Right cardiac atrium (tissue), 5 donors: Measurements from ENCODE around the gene LRRK1. TPM values are rescaled to one million over a fixed set of nuclear protein-coding genes. Genes with fewer than 3 reads are reported as not detected.
A peak's percentile ranks its signal among the peaks of the same experiment; 100 is the strongest.

ENCODE experiments used
- ATAC-seq, 2 donors: fragments of 200-7000 bp; cut with Tn5 transposase; one replicate each; pipeline versions ENCODE4 v1.8.0 to v1.9.1; 2020; ENCODE audit warnings: moderate library complexity in 2 of 2, mild to moderate bottlenecking in 1 of 2
- DNase-seq, 3 donors: peaks; one replicate each; pipeline ENCODE4 v3.0.0-alpha.2; 2020
- H3K27ac ChIP-seq: one replicate; pipeline ENCODE4 v1.5.1; 2013; ENCODE audit warnings: mild to moderate bottlenecking, low read length, control low read depth, moderate library complexity
- H3K27me3 ChIP-seq: one replicate; pipeline ENCODE4 v1.6.1; 2013; ENCODE audit not compliant: control insufficient read depth, insufficient read depth
- H3K4me1 ChIP-seq: one replicate; pipeline ENCODE4 v1.6.1; 2013; ENCODE audit warnings: low read length; ENCODE audit not compliant: control insufficient read depth, insufficient read depth
- H3K4me3 ChIP-seq: one replicate; pipeline ENCODE4 v1.5.1; 2013; ENCODE audit warnings: low read length, control low read depth
- H3K9me3 ChIP-seq: one replicate; pipeline ENCODE4 v1.6.1; 2013; ENCODE audit warnings: low read length; ENCODE audit not compliant: control insufficient read depth
- WGBS: extraction: QIAGEN DNeasy Blood & Tissue Kit; methylation state at CpG from one replicate; pipeline ENCODE4 v1.1.7; 2013; 5-methylcytosine and 5-hydroxymethylcytosine counted together
- intact Hi-C, 4 donors: fragments of 100-400 bp; cut with DNase I; formaldehyde crosslinking; loops; one replicate each; pipeline versions ENCODE4 v1.11.0 to v1.14.0; 2022 to 2023
- polyA plus RNA-seq: library from polyadenylated mRNA; stranded (reverse); fragments of 200-250 nt; gene quantifications from one replicate; pipeline ENCODE4 v1.2.3, GENCODE V29; 2013
- total RNA-seq, 4 donors: library from RNA; stranded (reverse); fragmentation: NEBNext Ultra II Directional; extraction: Animal tissue kit (Norgen Biotek cat#: 25700); gene quantifications; one replicate each; pipeline ENCODE4 v1.2.1, GENCODE V29; 2021
- donor health status: healthy with polysubstance abuse.
- donor health status: DM: no; HTN: yes; CAD: no.
- donor health status: DM: no; HTN: no; CAD: no.
- donor health status: DM: no; HTN: yes; CAD: no; lungs with severe emphysema.
- donor health status: DM: yes; HTN: yes; CAD: no.

Gene LRRK1
- total and polyA plus RNA-seq, 5 donors, result 2.9 to 7.6 (median 5.1) TPM

GRCh38 chr15:101053261-101053660 is 134.1 kb downstream of the LRRK1 start:
- peak in 1 of 2 donors; percentile 10 for ATAC-seq
- 89% methylated on average over 34 of the region's 34 CpGs for WGBS
- H3K27me3 ChIP-seq, result no peaks in the 10 kb centered on the region

GRCh38 chr15:101054116-101054515 is 135.0 kb downstream of the LRRK1 start:
- Histone ChIP-seq H3K9me3 (no peaks in the 10 kb centered on the region), H3K27ac (no peak overlapping the region), H3K4me3 (no peak overlapping the region), H3K4me1 (no peaks in the 10 kb centered on the region), H3K27me3 (no peaks in the 10 kb centered on the region)
- intact Hi-C loops, result no loop called here
- 90% methylated on average over 9 of the region's 9 CpGs for WGBS
- ATAC-seq (no peak), DNase-seq (no peak)

More at GRCh38 chr15:101053261-101053660, 134.1 kb downstream of the LRRK1 start:
- Histone ChIP-seq H3K9me3 (no peaks in the 10 kb centered on the region), H3K27ac (no peak overlapping the region), H3K4me3 (no peak overlapping the region), H3K4me1 (no peaks in the 10 kb centered on the region)
- no peak for DNase-seq
- intact Hi-C loops, result no loop called here

GRCh38 chr15:101054991-101055390 is 135.8 kb downstream of the LRRK1 start:
- Histone ChIP-seq H3K27me3 (no peaks in the 10 kb centered on the region), H3K27ac (no peak overlapping the region), H3K4me3 (no peak overlapping the region), H3K9me3 (no peaks in the 10 kb centered on the region), H3K4me1 (no peaks in the 10 kb centered on the region)
- WGBS, result 95% methylated on average over 12 of the region's 12 CpGs
- ATAC-seq (no peak), DNase-seq (no peak)
- intact Hi-C loops, result no loop called here

- Histone ChIP-seq H3K4me3 (no peak overlapping the region), H3K9me3 (no peaks in the 10 kb centered on the region), H3K27ac (no peak overlapping the region), H3K27me3 (no peaks in the 10 kb centered on the region), H3K4me1 (no peaks in the 10 kb centered on the region)
- WGBS, result 92% methylated on average over 2 of the region's 2 CpGs
- DNase-seq (no peak), ATAC-seq (no peak)
- intact Hi-C loops, result no loop called here
Measured at GRCh38 chr15:101055411-101055810, 136.3 kb downstream of the LRRK1 start.

- no peak overlapping the region for H3K4me3 ChIP-seq
- intact Hi-C loops, result no loop called here
- 86% methylated on average over 15 of the region's 15 CpGs for WGBS
- no peaks in the 10 kb centered on the region for H3K27me3 ChIP-seq
- H3K9me3 ChIP-seq, result no peaks in the 10 kb centered on the region
- ATAC-seq, result no peak
- no peak overlapping the region for H3K27ac ChIP-seq
- no peaks in the 10 kb centered on the region for H3K4me1 ChIP-seq
- DNase-seq, result no peak
Measured at GRCh38 chr15:101056366-101057334, 137.5 kb downstream of the LRRK1 start.

GRCh38 chr15:101057841-101058407 is 138.8 kb downstream of the LRRK1 start:
- 88% methylated on average over 14 of the region's 14 CpGs for WGBS
- Histone ChIP-seq H3K4me3 (no peak overlapping the region), H3K27me3 (no peaks in the 10 kb centered on the region), H3K9me3 (no peaks in the 10 kb centered on the region), H3K4me1 (no peaks in the 10 kb centered on the region), H3K27ac (no peak overlapping the region)
- intact Hi-C loops, result no loop called here
- ATAC-seq, result no peak
- no peak for DNase-seq

GRCh38 chr15:101058735-101059134 is 139.6 kb downstream of the LRRK1 start:
- ATAC-seq (no peak), DNase-seq (no peak)
- intact Hi-C loops, result no loop called here
- H3K4me3 ChIP-seq, result no peak overlapping the region
- WGBS, result 97% methylated on average over 12 of the region's 12 CpGs
- no peaks in the 10 kb centered on the region for H3K27me3 ChIP-seq
- no peak overlapping the region for H3K27ac ChIP-seq
- no peaks in the 10 kb centered on the region for H3K4me1 ChIP-seq
- no peaks in the 10 kb centered on the region for H3K9me3 ChIP-seq

GRCh38 chr15:101059381-101060341 is 140.5 kb downstream of the LRRK1 start:
- peaks cover 5% of the 10 kb centered on the region for H3K4me1 ChIP-seq
- H3K9me3 ChIP-seq, result no peaks in the 10 kb centered on the region
- DNase-seq, result no peak
- intact Hi-C loops, result no loop called here
- 79% methylated on average over 16 of the region's 16 CpGs for WGBS
- no peaks in the 10 kb centered on the region for H3K27me3 ChIP-seq
- no peak overlapping the region for H3K4me3 ChIP-seq
- ATAC-seq, result no peak
- H3K27ac ChIP-seq, result no peak overlapping the region

- ATAC-seq, result no peak
- 89% methylated on average over 35 of the region's 35 CpGs for WGBS
- Histone ChIP-seq H3K27me3 (no peaks in the 10 kb centered on the region), H3K27ac (no peak overlapping the region), H3K9me3 (no peaks in the 10 kb centered on the region), H3K4me1 (peaks cover 5% of the 10 kb centered on the region), H3K4me3 (no peak overlapping the region)
- peak in 1 of 3 donors; percentile 30 for DNase-seq
- intact Hi-C loops, result no loop called here
Measured at GRCh38 chr15:101060576-101061551, 141.7 kb downstream of the LRRK1 start.

- Histone ChIP-seq H3K27ac (no peak overlapping the region), H3K4me1 (peaks cover 5% of the 10 kb centered on the region), H3K4me3 (no peak overlapping the region), H3K27me3 (no peaks in the 10 kb centered on the region), H3K9me3 (no peaks in the 10 kb centered on the region)
- WGBS, result 74% methylated on average over 7 of the region's 7 CpGs
- DNase-seq (peak in 1 of 3 donors; percentile 31), ATAC-seq (no peak)
- intact Hi-C loops, result no loop called here
Measured at GRCh38 chr15:101062063-101062462, 142.9 kb downstream of the LRRK1 start.
